HG03196 (cell line): Measurements from ENCODE around the gene TCP11L2.

Source experiments
- ATAC-seq: cut with Tn5 transposase; IDR thresholded peaks from one replicate; pipeline ENCODE4 v1.9.1; 2021; ENCODE audit not compliant: unreplicated experiment

TCP11L2 gene

GRCh38 chr12:106387848-106388377, 85.4 kb downstream of the TCP11L2 start:
- ATAC-seq = no peak

- no peak for ATAC-seq
These were observed 86.6 kb downstream of the TCP11L2 start for GRCh38 chr12:106389151-106389550.

- ATAC-seq = no peak
These were observed 90.2 kb downstream of the TCP11L2 start for GRCh38 chr12:106392759-106393158.
